Stimulated activated CD8-positive, alpha-beta memory T cell treated with anti-CD3 and anti-CD28 coated beads, Interleukin-12 subunit alpha, Interleukin-12 subunit beta, amount 100 ng/mL, for 24 hours (primary cell): ENCODE measurements around the gene HOXA4.

Source experiments
- DNase-seq: peaks from one replicate; pipeline ENCODE4 v3.0.0-alpha.2; 2020; ENCODE audit errors: extremely low read depth

The HOXA4 gene

GRCh38 chr7:27147199-27148030 lies 16.9 kb upstream of the HOXA4 start, which contains the start of gene HOXA6:
Gene HOXA6 (minus strand): TSS chr7:27147774. CDS start chr7:27147749, 25 bp downstream.
- DNase-seq = no peak

GRCh38 chr7:27146491-27147198 lies 16.1 kb upstream of the HOXA4 start:
- no peak for DNase-seq

GRCh38 chr7:27145914-27146412 lies 15.4 kb upstream of the HOXA4 start:
- no peak for DNase-seq

- DNase-seq = no peak
These were observed 14.8 kb upstream of the HOXA4 start for GRCh38 chr7:27145165-27145913.

- DNase-seq = no peak
These were observed 14.2 kb upstream of the HOXA4 start for GRCh38 chr7:27144781-27145164.

GRCh38 chr7:27143950-27144780 lies 13.6 kb upstream of the HOXA4 start:
- DNase-seq = no peak

GRCh38 chr7:27143023-27143949 lies 12.7 kb upstream of the HOXA4 start, which contains the start of gene HOXA5:
Gene HOXA5 (minus strand): TSS chr7:27143681. CDS start chr7:27143607, 74 bp downstream.
- no peak for DNase-seq

- no peak for DNase-seq
These were observed 12.0 kb upstream of the HOXA4 start for GRCh38 chr7:27142580-27143022.

- DNase-seq = no peak
These were observed 11.5 kb upstream of the HOXA4 start for GRCh38 chr7:27141923-27142579.

- DNase-seq = no peak
These were observed 10.8 kb upstream of the HOXA4 start for GRCh38 chr7:27141137-27141922.

GRCh38 chr7:27140126-27140857 lies 9.7 kb upstream of the HOXA4 start:
- no peak for DNase-seq

- DNase-seq = no peak
These were observed 9.0 kb upstream of the HOXA4 start for GRCh38 chr7:27139334-27140125.

GRCh38 chr7:27138985-27139333 lies 8.4 kb upstream of the HOXA4 start:
- no peak for DNase-seq

- no peak for DNase-seq
These were observed 7.9 kb upstream of the HOXA4 start for GRCh38 chr7:27138472-27138871.

GRCh38 chr7:27137640-27138315 lies 7.2 kb upstream of the HOXA4 start:
- no peak for DNase-seq

GRCh38 chr7:27134392-27134791 lies 3.8 kb upstream of the HOXA4 start:
- no peak for DNase-seq
